Adrenal gland (tissue), 5 donors: Measurements from ENCODE around the gene C19orf73.

Source experiments
- CTCF ChIP-seq, 6 experiments: fragments of 450-650 bp in 4 of 6; fragments of 200-600 bp in 2 of 6; sonication (generic) in 1 of 6; IDR thresholded peaks; 1 replicate in 5 of 6; 2 replicates in 1 of 6; pipeline versions ENCODE4 v1.5.1 to v1.8.0; 2016 to 2021; ENCODE audit warnings: antibody characterized with exemption in 6 of 6, mild to moderate bottlenecking in 2 of 6, moderate library complexity in 1 of 6
- POLR2A ChIP-seq, 2 donors: fragments of 450-650 bp; IDR thresholded peaks; one replicate each; pipeline ENCODE4 v1.6.1; 2017; ENCODE audit warnings: antibody characterized with exemption in 2 of 2, mild to moderate bottlenecking in 2 of 2, moderate library complexity in 1 of 2
- donor health status: DM: no; HTN: no; CAD: no.

- TF ChIP-seq CTCF (IDR thresholded peaks at IDR 0.05) (no peak), POLR2A (IDR thresholded peaks at IDR 0.05) (no peak)
Observed at GRCh38 chr19:49160450-49161189, 41.7 kb upstream of the C19orf73 start.
